ENCODE data around the gene TRDN. TPM values are rescaled to one million over a fixed set of nuclear protein-coding genes. Genes with fewer than 3 reads are reported as not detected.

Gene TRDN
- polyA plus RNA-seq, 4 donors = 2.2 to 4.7 (median 4.0) TPM

GRCh38 chr6:123430970-123431369 is 205.8 kb downstream of the TRDN start:
- DNase-seq (ENCODE audit: low read depth in 4 of 4, low spot score in 2 of 4) = no peak

GRCh38 chr6:123427008-123427407 is 209.7 kb downstream of the TRDN start:
- no peak for DNase-seq (ENCODE audit: low read depth in 4 of 4, low spot score in 2 of 4)

GRCh38 chr6:123423130-123423529 is 213.6 kb downstream of the TRDN start:
- DNase-seq (ENCODE audit: low read depth in 4 of 4, low spot score in 2 of 4) = no peak

- DNase-seq (ENCODE audit: low read depth in 4 of 4, low spot score in 2 of 4) = no peak
Observed at GRCh38 chr6:123420512-123420911, 216.2 kb downstream of the TRDN start.

GRCh38 chr6:123418071-123418470 is 218.7 kb downstream of the TRDN start:
- DNase-seq (ENCODE audit: low read depth in 4 of 4, low spot score in 2 of 4) = no peak

- no peak for DNase-seq (ENCODE audit: low read depth in 4 of 4, low spot score in 2 of 4)
Observed at GRCh38 chr6:123417535-123417934, 219.2 kb downstream of the TRDN start.

GRCh38 chr6:123415844-123416468 is 220.8 kb downstream of the TRDN start:
- DNase-seq (ENCODE audit: low read depth in 4 of 4, low spot score in 2 of 4) = peak in 2 of 4 donors; percentile 37 to 57

GRCh38 chr6:123404975-123405374 is 231.8 kb downstream of the TRDN start:
- no peak for DNase-seq (ENCODE audit: low read depth in 4 of 4, low spot score in 2 of 4)

- no peak for DNase-seq (ENCODE audit: low read depth in 4 of 4, low spot score in 2 of 4)
Observed at GRCh38 chr6:123402052-123402451, 234.7 kb downstream of the TRDN start.

GRCh38 chr6:123398072-123398471 is 238.7 kb downstream of the TRDN start:
- no peak for DNase-seq (ENCODE audit: low read depth in 4 of 4, low spot score in 2 of 4)

GRCh38 chr6:123393331-123393730 is 243.4 kb downstream of the TRDN start:
- peak in 1 of 4 donors; percentile 20 for DNase-seq (ENCODE audit: low read depth in 4 of 4, low spot score in 2 of 4)

GRCh38 chr6:123383718-123384117 is 253.0 kb downstream of the TRDN start:
- DNase-seq (ENCODE audit: low read depth in 4 of 4, low spot score in 2 of 4) = no peak

GRCh38 chr6:123380257-123380656 is 256.5 kb downstream of the TRDN start:
- DNase-seq (ENCODE audit: low read depth in 4 of 4, low spot score in 2 of 4) = peak in 1 of 4 donors; percentile 6

- DNase-seq (ENCODE audit: low read depth in 4 of 4, low spot score in 2 of 4) = no peak
Observed at GRCh38 chr6:123372737-123373136, 264.0 kb downstream of the TRDN start.

- DNase-seq (ENCODE audit: low read depth in 4 of 4, low spot score in 2 of 4) = no peak
Observed at GRCh38 chr6:123363912-123364311, 272.8 kb downstream of the TRDN start.

- DNase-seq (ENCODE audit: low read depth in 4 of 4, low spot score in 2 of 4) = no peak
Observed at GRCh38 chr6:123360359-123360758, 276.4 kb downstream of the TRDN start.

GRCh38 chr6:123352705-123353104 is 284.0 kb downstream of the TRDN start:
- DNase-seq (ENCODE audit: low read depth in 4 of 4, low spot score in 2 of 4) = no peak

GRCh38 chr6:123352279-123352678 is 284.5 kb downstream of the TRDN start:
- no peak for DNase-seq (ENCODE audit: low read depth in 4 of 4, low spot score in 2 of 4)

- no peak for DNase-seq (ENCODE audit: low read depth in 4 of 4, low spot score in 2 of 4)
Observed at GRCh38 chr6:123343836-123344235, 292.9 kb downstream of the TRDN start.

GRCh38 chr6:123338394-123338793 is 298.4 kb downstream of the TRDN start:
- DNase-seq (ENCODE audit: low read depth in 4 of 4, low spot score in 2 of 4) = no peak

- no peak for DNase-seq (ENCODE audit: low read depth in 4 of 4, low spot score in 2 of 4)
Observed at GRCh38 chr6:123333000-123333756, 303.6 kb downstream of the TRDN start.

- DNase-seq (ENCODE audit: low read depth in 4 of 4, low spot score in 2 of 4) = no peak
Observed at GRCh38 chr6:123332070-123332469, 304.7 kb downstream of the TRDN start.

Measured in left renal cortex interstitium (tissue), 4 donors.